GDM1 (cell line): ENCODE measurements around the gene C1GALT1.
"Not testable (repeated sequence)": the region's sequence is repeated elsewhere in the genome, so short reads cannot be mapped to it uniquely, and the experiment has no call there.

Experiments used
- DNase-seq: peaks from one replicate; lab custom pipeline; 2025; lab: John Stamatoyannopoulos, UW

C1GALT1 gene

DNA sequence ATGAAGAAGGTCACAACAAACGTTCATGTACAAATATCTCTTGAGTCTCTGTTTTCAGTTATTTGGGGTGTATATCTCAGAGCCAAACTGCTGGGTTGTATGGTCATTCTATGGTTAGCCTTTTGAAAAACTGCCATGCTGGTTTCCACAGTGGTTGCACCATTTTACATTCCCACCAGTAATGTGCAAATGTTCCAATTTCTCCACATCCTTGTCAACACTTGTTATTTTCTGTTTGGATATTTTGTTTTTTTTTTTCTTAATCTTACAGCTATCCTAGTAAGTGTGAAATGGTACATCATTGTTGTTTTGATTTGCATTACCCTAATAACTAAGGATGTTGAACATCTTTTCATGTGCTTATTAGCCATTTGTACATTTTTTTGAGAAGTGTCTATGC, 13.0 kb upstream of the C1GALT1 start:
- no peak for DNase-seq

DNA sequence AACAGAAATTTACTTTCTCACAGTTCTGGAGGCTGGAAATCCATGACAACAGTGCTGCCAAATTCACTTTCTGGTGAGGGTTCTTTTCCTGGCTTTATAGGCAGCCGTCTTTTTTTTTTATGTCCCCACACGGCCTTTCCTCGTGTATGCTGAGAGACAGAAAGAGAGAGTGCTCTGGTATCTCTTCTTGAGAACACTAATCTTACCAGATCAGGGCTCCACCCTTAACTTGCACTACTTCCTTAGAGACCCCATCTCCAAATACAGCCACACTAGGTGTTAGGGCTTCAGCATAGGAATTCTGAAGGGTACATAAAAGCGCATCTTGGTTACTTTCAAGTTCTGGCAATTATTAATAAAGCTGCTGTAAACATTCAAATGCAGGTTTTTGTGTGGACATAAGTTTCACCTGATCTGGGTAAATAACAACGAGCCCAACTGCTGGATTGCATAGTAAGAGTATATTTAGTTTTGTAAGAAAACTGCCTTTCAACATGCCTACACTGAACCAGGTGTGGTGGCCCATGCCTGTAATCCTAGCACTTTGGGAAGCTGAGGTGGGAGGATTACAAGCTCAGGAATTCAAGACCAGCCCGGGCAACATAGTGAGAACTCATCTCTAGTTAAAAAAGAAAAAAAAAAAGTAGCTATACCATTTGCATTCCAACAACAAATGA, 8.2 kb upstream of the C1GALT1 start:
- DNase-seq = no peak

DNA sequence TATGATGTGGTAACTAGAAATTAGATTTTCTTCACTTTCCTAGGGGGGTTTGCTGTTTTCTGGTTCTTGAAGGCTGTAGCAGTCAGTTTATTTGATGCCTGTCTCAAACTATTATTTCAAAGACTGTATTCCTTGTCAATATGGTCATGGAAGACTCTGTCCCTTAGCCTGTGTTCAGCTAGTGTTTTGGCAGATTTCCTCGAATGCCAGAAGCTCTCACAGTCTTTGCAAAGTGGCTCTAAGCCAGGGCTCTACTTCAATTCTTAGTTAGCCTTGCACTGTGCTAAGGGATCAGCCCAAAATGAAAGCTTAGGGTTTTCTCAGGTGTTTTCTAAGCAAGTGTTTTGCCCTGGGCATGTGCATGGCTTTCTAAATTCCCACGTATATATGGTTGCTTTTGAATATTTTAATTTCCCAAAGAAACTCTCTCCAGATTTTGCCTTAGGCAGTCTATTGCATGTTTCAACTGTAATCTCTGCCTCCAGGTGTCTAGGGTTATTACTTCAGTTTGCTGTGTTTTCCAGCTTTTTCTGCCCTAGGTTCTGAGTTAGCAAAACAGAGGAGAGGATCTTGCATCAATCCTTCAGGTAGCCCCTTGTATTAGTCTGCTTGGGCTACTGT, 7.2 kb upstream of the C1GALT1 start:
- DNase-seq = no peak

DNA sequence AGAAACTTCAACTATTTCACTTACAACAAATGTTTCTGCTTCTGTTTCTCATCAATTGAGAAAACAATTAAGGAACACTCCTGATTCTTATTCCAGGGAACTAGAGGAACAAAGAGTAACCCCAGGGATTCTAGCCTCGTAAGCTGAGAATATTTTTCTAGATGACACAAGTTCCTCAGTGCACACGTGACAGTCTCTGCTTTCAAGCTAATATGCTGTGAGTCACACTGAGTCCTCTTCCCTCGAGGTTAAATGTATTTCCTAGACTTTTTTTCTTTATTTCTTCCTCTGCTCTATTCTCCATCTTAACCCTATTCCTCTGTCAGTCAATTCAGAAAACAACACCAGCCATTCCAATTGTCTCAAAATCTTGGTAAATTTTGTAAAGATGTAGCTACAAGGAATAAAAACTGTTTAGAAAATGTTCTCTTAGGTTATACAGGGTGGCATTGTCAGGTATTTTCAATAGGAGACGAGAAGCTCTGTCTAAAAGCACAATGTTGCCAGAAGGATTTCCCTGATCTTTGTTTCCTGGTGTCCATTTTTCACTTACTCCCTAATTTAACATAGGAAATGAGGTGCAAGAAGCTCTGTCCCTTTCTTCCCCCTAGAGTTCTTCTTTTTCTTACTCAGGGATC, 5.8 kb upstream of the C1GALT1 start:
- peak; percentile 30 for DNase-seq

DNA sequence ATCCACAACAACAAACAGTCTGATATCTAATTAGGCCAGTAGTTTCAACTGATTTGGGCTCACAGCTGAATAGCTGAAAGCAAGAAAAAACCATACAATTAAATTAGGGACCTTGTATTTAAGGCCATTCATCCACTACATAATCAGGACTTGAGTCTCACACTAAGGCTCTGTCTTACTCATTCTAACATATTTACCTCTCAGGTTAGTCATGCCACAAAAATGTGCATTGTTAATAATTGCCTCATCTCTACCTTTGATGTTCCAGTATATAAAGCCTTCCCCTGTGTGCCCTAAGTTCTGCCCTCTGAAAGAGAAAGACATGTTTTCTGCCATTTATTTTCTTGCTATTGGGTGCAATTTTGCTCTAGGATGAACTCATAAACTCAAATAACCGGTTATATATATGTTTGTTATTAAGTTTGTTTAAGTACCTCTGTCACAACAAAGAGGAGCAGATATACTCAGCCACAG, 5.3 kb upstream of the C1GALT1 start:
- DNase-seq = no peak

DNA sequence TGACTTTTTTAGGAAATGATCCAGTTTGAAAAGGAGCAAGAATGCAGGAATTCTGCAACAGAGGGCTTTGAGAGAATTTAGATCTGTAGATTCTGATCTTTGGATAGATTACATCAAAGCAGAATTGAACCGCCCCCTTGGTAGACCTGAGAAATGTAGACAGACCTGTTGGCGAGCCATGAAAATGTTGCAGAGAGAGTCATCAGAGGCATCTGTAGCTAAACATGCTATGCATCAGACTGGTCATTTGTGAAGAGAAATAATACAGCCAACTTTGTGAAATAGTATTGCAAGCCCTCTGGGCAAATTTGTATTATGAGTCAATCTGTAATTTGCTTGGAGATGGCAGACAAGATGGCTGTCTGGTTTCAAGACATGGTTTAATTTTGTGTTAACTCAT, 4.3 kb upstream of the C1GALT1 start:
- DNase-seq = no peak

DNA sequence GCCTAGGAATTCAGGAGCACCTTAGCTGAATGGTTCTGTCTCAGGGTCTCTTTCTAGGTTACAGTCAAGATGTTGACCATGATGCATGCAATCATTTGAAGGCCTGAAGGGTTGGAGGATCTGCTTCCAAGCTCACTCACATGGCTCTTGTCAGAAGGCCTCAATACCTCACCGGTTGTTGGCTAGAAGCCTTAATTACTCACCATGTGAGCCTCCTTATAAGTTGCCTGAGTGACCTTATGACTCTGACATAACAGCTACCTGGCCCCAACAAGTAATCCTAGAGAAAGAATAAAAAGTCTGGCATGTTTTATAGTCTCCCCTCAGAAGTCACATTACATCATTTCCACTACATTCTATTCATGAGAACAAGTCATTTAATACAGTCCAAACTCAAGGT, 3.4 kb upstream of the C1GALT1 start:
- DNase-seq = no peak

DNA sequence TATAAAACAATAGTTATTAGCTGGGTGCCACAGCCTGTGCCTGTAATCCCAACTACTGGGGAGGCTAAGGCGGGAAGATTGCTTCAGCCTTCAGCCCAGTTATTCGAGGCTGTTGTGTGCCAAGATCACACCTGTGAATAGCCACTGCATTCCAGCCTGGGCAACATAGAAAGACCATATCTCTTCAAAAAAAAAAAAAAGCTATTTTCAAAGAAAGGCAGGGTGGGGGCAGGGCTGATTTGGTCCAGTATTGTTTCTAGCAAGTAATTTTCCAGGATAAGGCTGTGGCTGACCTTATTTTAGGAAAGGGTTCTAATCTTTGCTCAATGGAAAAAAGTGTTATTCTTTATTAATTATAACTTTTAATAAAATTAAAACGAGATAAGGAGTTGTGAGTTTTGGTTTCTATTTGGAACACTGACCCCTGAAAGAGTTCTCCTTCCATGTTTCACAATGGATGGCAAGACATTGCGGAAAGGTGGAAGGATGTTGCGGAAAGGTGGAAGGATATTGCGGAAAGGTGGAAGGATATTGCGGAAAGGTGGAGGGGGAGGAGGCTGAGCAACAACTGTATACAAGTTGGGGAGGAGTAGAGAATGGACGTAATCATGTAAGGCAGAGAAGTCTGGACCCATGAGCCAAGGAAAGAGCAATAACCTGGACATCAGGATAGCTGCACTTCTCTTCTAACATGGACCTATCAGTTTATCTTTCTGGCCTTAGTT, 1.5 kb upstream of the C1GALT1 start:
- DNase-seq = no peak

DNA sequence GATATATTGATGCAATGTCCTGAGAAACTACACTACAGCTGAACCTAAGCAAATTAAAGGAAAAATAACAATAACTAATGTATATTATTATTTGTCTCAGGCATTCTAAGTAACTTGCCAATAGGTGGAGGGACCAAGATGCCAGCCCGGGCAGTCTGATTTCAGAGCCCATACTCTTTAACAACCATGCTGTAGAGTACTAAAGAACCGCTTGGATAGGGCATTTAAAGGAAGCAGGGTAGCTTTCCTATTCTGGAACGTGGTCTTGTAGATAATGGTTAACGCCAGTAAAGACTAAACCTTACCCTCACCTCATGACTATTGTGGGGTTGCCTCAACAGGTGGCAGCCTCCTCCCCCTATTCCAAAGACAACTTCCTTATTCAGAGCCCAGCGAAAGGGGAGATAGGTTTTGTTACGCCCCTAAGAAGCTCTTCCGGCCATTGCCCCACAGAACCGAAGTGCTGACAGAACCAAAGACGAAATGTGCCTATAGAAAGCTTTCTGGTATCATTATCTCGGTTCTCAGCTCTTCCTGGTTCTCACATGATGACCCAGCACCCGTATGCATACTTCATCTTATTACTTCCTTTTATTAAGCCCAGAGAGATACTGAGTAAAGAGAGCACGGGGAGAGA, 707 bp upstream of the C1GALT1 start:
- peak; percentile 53 for DNase-seq

DNA sequence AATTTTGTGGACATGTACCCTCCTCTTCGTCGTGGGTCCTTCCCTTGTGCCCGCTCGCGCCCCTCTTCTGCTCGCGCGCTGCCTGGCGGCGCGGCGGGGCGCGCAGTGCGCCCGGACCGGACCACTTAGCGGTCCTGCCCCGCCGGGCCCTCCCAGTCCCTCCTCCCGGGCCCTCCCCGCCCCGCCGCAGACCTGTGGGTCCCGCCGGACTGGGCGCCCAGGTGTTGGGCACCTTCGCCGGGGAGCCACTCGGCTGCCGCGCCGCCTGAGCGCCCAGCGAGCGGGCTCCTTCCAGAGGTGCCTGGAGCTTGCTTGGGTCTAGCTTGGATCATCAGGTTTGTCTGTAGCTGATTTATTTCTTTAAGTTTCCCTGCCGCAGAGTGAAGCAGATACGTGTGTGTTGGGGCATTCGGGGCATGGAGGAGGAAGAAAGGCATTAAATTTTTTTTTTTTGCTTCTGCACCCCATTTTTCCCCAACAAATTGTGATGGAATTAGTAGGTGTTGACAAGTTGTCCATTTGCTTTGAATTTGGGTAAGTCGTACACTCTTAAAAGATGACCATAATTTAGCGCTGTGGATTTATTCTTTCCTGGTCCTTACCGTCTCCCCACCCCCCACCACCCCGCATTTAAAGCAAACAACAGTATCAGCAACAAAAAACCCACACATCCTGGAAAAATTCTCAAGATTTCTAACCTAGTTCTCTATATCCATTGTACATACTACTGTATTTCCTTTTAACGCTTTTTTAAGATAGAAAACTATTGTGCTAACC, 905 bp downstream of the C1GALT1 start:
- DNase-seq = no peak

DNA sequence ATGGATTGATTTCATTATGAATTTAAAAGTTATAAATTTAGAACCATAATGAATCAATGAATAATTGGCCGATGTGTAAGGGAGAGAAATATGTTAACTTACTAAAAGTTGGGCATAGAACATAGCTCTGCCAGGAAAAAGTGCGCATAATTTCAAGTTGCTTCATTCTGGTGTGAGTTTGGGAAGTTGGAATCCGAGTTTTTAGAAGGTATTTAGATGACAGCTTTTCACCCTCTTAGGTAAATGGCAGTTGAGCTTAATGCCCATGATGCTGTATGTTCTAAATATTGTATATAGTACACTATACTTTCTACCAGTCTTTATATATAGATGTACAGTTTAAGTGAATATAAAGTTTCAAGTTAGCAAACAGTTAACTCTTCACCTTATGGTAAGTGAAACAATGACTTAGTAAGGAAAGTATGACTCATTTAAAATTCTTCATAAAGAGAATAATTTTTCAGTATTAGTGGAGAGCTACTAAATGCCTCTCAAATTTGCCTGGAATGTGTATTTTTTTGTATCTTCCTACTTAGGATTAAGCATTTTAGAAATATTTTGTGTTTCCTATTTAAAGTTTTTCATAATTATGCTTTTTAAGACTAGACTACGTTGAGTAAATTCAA, 1.6 kb downstream of the C1GALT1 start:
- no peak for DNase-seq

DNA sequence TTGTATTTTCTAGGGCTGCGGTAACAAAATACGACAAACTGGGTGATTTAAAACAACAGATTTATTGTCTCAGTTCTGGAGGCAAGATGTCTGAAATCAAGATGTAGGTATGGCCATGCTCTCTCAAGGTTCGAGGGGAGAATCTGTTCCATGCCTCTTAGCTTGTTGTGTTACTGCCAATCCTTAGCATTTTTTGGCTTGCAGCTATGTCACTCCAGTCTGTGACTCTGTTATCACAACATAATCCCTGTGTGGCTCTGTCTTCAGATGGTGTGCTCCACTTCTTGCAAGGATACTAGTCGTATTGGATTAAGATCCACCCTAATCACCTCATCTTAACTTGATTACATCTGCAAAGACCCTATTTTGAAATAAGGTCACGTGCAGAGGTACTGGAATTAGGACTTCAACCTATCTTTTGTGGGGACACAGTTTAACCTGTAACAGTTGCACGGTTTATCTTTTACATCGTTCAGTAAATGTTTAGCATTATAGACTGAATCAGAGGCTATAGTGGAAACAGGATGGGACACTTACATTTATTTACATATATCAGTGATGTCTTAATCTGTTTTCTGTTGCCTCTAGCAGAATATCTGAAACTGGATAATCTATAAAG, 3.1 kb downstream of the C1GALT1 start:
- DNase-seq = no peak

DNA sequence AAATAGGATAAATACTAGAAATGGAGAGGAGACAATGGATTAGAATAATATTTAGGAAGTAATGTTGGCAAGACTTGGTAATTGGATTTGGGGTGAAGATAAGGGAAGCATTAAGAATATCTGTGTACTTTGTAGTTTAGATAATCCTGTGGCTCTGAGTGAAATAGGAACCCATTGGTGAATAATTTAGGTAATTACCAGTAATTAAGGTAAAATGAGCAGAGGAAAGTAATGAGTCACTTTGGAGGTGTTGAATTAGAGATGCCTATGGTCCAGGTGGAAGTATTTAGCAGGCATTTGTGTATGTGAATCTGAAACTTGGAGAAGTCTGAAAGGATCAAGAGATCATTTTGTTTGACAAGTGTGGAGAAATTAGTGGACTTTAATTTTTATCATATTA, 5.7 kb downstream of the C1GALT1 start:
- DNase-seq = no peak

DNA sequence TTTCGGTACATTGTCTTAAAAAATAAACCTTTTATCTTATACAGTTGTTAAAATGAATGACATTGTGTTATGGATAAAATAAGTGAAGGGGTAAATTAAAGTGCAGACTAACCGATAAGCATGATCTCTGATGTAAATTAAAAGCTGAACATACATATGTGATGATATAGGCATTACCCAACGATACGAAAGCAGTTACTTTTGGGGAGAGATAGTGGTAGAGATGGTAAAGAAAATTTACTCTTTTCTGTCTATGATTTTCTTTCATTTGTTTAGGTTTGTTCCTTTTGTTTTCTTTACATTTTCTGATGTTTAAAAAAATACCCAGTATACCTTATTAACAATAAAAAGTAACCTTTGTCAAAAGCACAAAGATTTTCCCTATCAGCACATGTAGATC, 6.4 kb downstream of the C1GALT1 start:
- DNase-seq = no peak

DNA sequence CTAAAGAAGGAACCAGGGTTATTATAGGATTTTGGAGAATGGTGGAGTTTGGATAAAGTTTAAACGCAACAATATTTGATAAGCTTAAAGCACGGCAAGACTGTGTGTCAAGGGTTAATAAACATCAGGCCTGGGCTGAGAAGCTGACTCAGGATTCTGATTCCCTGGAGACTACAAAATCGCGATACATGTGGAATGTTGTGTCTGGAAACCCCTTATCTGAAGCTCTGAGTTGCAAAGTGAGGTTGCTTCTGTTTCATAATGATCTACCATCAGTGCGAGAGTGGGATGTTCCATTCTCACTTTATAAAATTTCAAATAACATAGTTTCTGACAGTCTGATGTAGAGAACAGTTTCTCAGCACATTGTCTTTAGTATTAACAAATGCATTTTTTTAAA, 7.8 kb downstream of the C1GALT1 start:
- DNase-seq = no peak

DNA sequence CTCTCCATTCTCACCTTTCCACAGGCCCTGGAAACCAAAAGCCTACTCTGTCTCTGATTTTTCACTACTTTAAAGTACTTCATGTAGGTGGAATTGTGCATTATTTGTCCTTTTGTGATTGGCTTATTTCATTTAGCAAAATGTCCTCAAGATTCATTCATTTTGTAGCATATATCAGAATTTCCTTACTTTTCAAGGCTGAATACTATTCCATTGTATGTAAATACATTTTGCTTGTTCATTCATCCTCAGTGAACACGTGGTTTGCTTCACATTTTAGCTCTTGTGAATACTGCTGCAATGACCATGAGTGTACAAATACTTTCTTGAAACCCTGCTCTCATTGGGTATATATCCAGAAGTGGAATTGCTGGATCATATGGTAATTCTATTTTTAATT, 8.8 kb downstream of the C1GALT1 start:
- DNase-seq = no peak

DNA sequence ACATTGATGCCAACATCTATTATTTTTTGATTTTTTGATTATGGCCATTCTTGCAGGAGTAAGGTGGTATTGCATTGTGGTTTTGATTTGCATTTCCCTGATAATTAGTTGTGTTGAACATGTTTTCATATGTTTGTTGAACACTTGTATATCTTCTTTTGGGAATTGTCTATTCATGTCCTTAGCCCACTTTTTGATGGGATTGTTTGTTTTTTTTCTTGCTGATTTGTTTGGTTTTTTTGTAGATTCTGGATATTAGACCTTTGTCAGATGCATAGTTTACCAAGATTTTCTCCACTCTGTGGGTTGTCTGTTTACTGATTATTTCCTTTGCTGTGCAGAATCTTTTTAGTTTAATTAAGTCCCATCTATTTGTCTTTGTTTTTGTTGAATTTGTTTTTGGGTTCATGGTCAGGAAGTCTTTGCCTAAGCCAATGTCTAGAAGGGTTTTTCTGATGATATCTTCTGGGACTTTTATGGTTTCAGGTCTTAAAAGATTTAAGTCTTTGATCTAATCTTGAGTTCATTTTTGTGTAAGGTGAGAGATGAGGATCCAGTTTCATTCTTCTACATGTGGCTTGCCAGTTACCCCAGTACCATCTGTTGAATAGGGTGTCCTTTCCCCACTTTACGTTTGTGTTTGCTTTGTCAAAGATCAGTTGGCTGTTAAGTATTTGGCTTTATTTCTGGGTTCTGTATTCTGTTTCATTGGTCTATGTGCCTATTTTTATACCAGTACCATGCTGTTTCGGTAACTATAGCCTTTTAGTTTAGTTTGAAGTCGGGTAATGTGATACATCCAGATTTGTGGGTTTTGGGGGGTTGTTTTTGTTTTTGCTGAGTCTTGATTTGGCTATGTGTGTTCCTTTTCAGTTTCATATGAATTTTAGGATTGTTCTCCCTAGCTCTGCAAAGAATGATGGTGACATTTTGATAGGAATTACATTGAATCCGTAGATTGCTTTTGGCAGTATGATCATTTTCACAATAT, 10.7 kb downstream of the C1GALT1 start:
- not testable (repeated sequence) for DNase-seq

DNA sequence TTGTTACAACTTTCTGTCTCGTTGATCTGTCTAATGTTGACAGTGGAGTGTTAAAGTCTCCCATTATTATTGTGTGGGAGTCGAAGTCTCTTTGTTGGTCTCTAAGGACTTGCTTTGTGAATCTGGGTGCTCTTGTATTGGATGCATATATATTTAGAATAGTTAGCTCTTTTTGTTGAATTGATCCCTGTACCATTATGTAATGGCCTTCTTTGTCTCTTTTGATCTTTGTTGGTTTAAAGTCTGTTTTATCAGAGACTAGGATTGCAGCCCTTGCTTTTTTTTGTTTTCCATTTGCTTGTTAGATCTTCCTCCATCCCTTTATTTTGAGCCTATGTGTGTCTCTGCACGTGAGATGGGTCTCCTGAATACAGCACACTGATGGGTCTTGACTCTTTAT, 17.2 kb downstream of the C1GALT1 start:
- not testable (repeated sequence) for DNase-seq

DNA sequence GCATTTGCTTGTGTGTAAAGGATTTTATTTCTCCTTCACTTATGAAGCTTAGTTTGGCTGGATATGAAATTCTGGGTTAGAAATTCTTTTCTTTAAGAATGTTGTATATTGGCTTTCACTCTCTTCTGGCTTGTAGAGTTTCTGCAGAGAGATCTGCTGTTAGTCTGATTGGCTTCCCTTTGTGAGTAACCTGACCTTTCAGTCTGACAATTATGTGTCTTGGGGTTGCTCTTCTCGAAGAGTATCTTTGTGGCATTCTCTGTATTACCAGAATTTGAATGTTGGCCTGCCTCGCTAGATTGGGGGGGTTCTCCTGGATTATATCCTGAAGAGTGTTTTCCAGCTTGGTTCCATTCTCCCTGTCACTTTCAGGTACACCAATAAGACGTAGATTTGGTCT, 17.9 kb downstream of the C1GALT1 start:
- not testable (repeated sequence) for DNase-seq
